ENCODE measurements around the gene RAB11A. TPM values are rescaled to one million over a fixed set of nuclear protein-coding genes. Genes with fewer than 3 reads are reported as not detected.

The RAB11A gene
- total RNA-seq, 2 experiments from 2014 or later = 129 to 142 TPM

DNA sequence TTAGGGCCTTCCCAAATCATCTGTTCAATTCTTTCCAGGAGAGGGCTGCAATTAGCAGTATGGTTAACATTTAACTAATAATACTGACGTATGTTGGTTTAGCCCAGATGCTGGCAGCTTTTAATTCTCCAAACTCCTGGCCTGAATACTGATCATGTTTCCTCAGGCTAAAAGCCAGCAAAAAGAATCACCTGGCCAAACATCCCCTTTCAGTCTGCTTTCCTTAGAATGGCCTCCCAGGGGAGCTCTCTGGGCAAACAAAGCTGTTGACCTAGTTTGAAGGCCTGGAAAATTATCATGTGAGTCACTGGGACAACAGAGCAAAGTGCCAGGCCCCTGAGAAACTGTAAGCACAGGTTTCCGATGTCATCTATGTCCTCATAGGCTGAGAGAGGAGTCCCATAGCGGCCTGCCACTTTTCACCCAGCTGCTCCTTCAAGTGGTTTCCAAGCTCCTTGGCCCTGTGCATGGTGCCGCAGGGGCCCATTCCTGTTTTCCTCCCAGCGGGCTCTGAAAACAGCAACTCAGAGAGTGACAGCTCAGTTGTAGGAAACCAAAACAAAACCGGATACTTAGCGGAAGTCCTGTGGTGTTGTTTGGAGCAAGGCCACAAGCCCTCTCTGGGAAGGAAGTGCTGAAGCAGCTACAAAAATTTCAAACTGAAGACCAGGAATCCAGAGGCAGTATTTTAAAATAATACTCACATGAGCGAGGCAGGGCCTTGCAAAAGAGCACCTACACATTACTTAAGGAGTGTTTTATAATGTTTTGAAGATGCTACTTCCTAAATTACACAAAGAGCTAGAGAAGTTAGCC, 36.5 kb upstream of the RAB11A start:
- no peaks in the 10 kb centered on the region for H3K9me3 Mint-ChIP-seq (ENCODE audit: low read depth)
- peaks cover 50% of the 10 kb centered on the region for H3K4me1 Mint-ChIP-seq
- peak overlapping the region; percentile 66 for H3K4me3 Mint-ChIP-seq
- peak; percentile 67 for DNase-seq
- H3K27me3 Mint-ChIP-seq = no peaks in the 10 kb centered on the region
- peaks cover 1% of the 10 kb centered on the region for H3K36me3 Mint-ChIP-seq (ENCODE audit: low read depth)
- peak; percentile 62 for ATAC-seq
- POLR2A ChIA-PET = interaction anchor here (0.6 to 2.3 kb wide), 8 partner anchors 8 to 528 kb away, joined by 3 to 15 read pairs (median 6); partner anchors contain the start of genes DENND4A, RAB11A and RNU5B-1
- H3K27ac Mint-ChIP-seq = peak overlapping the region; percentile 93
- intact Hi-C loops (cut with DNase I, micrococcal nuclease) = loop anchor here in 1 of 2 experiments (2.0 to 5.0 kb wide), 2 partner anchors 14 to 35 kb away; partner anchors contain the start of gene RAB11A
- CTCF ChIA-PET = interaction anchor here (0.6 to 2.1 kb wide), 18 partner anchors 9 to 1168 kb away, joined by 3 to 15 read pairs (median 4); partner anchors contain the start of genes DENND4A and RAB11A

GRCh38 chr15:65833501-65834205, 35.6 kb upstream of the RAB11A start:
- CTCF ChIA-PET = interaction anchor here (0.6 to 2.7 kb wide), 14 partner anchors 10 to 223 kb away, joined by 3 to 15 read pairs (median 5); partner anchors contain the start of genes DENND4A and INTS14
- Mint-ChIP-seq H3K27ac (peak overlapping the region; percentile 93), H3K4me3 (peak overlapping the region; percentile 66), H3K36me3 (ENCODE audit: low read depth) (no peaks in the 10 kb centered on the region), H3K9me3 (ENCODE audit: low read depth) (no peaks in the 10 kb centered on the region), H3K4me1 (peaks cover 41% of the 10 kb centered on the region), H3K27me3 (no peaks in the 10 kb centered on the region)
- intact Hi-C loops (cut with DNase I, micrococcal nuclease) = loop anchor here in 1 of 2 experiments (2.0 to 5.0 kb wide), 2 partner anchors 15 to 34 kb away; partner anchors contain the start of gene RAB11A
- DNase-seq (peak; percentile 73), ATAC-seq (peak; percentile 68)
- POLR2A ChIA-PET = interaction anchor here (1.0 to 2.3 kb wide), 3 partner anchors 15 to 529 kb away, joined by 3 to 15 read pairs (median 6); partner anchors contain the start of genes DENND4A and RNU5B-1

DNA sequence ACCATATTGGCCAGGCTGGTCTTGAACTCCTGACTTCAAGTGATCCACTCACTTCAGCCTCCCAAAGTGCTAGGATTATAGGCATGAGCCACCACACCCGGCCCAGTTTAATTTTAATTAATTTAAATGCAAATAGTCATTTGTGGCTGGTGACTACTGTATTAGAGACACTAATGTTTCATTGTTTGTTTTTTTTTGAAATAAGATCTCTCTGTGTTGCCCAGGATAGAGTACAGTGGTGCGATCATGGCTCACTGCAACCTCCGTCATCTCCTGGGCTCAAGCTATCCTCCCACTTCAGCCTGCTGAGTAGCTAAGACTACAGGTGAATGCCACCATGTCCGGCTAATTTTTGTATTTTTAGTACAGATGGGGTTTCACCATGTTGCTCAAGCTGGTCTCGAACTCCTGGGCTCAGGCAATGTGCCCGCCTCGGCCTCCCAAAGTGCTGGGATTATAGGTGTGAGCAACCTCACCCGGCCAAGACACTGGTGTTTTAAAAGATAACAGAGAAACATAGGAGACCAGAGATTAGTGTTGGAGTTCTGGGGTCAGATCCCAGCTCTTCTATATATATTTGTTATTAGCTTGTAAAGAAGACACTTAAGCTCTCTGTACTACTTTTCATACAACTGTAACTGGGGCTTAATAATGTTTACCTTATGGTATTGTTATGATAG, 34.5 kb upstream of the RAB11A start:
- intact Hi-C loops (cut with DNase I, micrococcal nuclease) = loop anchor here in 1 of 2 experiments (5.0 kb wide), 1 partner anchor 33 kb away; the partner anchor contains the start of gene RAB11A
- DNase-seq (no peak), ATAC-seq (no peak)
- H3K9me3 Mint-ChIP-seq (ENCODE audit: low read depth) = no peaks in the 10 kb centered on the region
- H3K4me1 Mint-ChIP-seq = peaks cover 32% of the 10 kb centered on the region
- no peak overlapping the region for H3K4me3 Mint-ChIP-seq
- no peaks in the 10 kb centered on the region for H3K27me3 Mint-ChIP-seq
- H3K36me3 Mint-ChIP-seq (ENCODE audit: low read depth) = no peaks in the 10 kb centered on the region
- CTCF ChIA-PET = interaction anchor here (0.5 to 2.7 kb wide), 6 partner anchors 11 to 224 kb away, joined by 3 to 12 read pairs (median 4); partner anchors contain the start of gene INTS14
- no peak overlapping the region for H3K27ac Mint-ChIP-seq
- POLR2A ChIA-PET = no interaction called here

DNA sequence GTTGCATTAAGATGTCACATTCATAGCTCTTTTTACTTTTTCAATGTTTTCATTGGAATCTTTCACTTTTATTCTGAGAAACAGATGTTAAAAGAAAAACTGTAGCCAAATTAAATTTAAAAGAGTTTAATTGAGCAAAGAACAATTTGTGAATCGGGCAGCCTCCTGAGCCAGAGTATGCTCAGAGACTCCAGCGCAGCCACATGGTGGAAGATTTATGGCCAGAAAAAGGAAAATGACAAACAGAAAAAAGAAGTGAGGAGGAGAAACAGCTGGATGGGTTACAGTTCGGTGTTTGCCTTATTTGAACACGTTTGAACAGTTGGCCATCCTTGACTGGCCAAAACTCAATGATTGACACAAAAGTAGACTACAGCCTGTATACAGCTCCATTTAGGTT, 33.8 kb upstream of the RAB11A start:
- Mint-ChIP-seq H3K4me1 (peaks cover 29% of the 10 kb centered on the region), H3K27me3 (no peaks in the 10 kb centered on the region), H3K9me3 (ENCODE audit: low read depth) (no peaks in the 10 kb centered on the region), H3K4me3 (no peak overlapping the region), H3K27ac (no peak overlapping the region), H3K36me3 (ENCODE audit: low read depth) (no peaks in the 10 kb centered on the region)
- DNase-seq (no peak), ATAC-seq (no peak)
- intact Hi-C loops (cut with DNase I, micrococcal nuclease) = no loop called here
- ChIA-PET POLR2A (interaction anchor here (0.7 kb wide), 1 partner anchor 674 kb away, joined by 4 read pairs; no protein-coding TSS in a partner anchor), CTCF (interaction anchor here (0.5 to 2.8 kb wide), 7 partner anchors 10 to 225 kb away, joined by 3 to 12 read pairs (median 5); partner anchors contain the start of gene INTS14)

DNA sequence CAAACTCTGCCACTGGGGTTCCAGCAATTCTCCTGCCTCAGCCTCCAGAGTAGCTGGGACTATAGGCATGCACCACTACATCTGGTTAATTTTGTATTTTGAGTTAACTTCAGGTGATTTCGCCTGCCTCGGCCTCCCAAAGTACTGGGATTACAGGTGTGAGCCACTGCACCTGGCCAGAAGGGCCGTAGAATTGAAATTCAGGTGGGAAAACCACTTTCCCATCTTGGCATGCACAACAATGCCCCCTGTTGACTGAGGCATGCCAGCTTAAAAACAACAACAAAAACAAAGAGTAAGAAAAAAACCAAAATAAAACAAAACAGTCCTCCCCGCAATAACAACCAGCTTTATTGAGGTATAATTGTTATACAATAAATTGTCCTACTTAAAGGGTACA, 32.6 kb upstream of the RAB11A start:
- intact Hi-C loops (cut with DNase I, micrococcal nuclease) = no loop called here
- Mint-ChIP-seq H3K4me3 (no peak overlapping the region), H3K27ac (no peak overlapping the region), H3K9me3 (ENCODE audit: low read depth) (no peaks in the 10 kb centered on the region), H3K4me1 (peaks cover 24% of the 10 kb centered on the region), H3K36me3 (ENCODE audit: low read depth) (no peaks in the 10 kb centered on the region), H3K27me3 (no peaks in the 10 kb centered on the region)
- CTCF ChIA-PET = interaction anchor here (0.5 to 2.8 kb wide), 7 partner anchors 9 to 38 kb away, joined by 3 to 11 read pairs (median 4); no protein-coding TSS in a partner anchor
- DNase-seq (no peak), ATAC-seq (no peak)
- POLR2A ChIA-PET = no interaction called here

DNA sequence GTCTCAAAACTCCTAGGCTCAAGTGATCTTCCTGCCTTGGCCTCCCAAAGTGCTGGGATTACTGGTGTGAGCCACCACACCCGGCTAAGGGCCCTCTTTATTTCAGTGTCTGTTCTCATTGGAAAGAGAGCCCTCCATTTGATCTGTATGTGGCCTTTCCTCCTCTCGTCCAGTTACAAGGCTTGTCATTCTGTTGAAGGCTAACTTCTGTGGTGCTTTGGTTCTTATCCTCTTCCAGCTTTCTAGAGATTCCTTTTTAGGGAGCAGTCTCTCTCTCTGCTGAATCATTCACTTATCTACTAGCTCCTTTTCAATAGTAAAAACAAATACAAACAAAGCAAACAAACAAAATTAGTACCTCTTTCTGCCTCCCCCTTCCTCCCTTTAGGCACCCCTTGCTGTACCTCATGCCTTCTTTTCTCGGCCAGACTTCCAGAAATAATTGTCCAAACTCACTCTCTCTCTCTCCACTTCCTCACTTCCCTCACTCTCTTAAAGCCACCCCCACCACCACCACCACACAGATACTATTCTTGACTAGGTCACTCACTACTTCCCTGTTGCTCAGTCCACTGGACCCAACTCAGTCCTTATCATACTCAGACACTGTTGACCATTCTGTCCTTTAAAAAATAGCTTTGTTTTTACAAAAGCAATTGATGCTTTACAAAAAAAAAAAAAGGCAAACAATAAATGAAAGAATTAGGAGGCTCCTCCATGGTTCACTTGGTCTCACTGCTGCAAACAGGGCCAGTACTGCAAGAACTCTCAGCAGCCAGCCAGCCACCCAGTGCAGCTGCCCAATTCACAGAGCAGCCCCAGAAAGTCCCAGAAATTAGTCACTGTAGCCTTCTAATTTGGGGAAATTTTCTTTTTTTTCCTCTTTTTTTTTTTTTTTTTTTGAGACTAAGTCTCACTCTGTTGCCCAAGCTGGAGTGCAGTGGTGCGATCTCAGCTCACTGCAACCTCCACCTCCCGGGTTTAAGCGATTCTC, 31.7 kb upstream of the RAB11A start:
- POLR2A ChIA-PET = interaction anchor here (0.6 to 0.8 kb wide), 3 partner anchors 31 to 204 kb away, joined by 3 read pairs; partner anchors contain the start of gene RAB11A
- Mint-ChIP-seq H3K4me3 (no peak overlapping the region), H3K36me3 (ENCODE audit: low read depth) (no peaks in the 10 kb centered on the region), H3K4me1 (peaks cover 16% of the 10 kb centered on the region), H3K27ac (no peak overlapping the region), H3K27me3 (no peaks in the 10 kb centered on the region), H3K9me3 (ENCODE audit: low read depth) (no peaks in the 10 kb centered on the region)
- DNase-seq (no peak), ATAC-seq (no peak)
- CTCF ChIA-PET = interaction anchor here (0.6 to 2.8 kb wide), 9 partner anchors 8 to 580 kb away, joined by 3 to 11 read pairs (median 4); no protein-coding TSS in a partner anchor
- intact Hi-C loops (cut with DNase I, micrococcal nuclease) = no loop called here

- ChIA-PET POLR2A (interaction anchor here (0.6 kb wide), 1 partner anchor 109 kb away, joined by 3 read pairs; no protein-coding TSS in a partner anchor), CTCF (interaction anchor here (0.6 to 1.7 kb wide), 3 partner anchors 11 to 201 kb away, joined by 3 to 4 read pairs (median 4); no protein-coding TSS in a partner anchor)
- H3K4me3 Mint-ChIP-seq = no peak overlapping the region
- no peaks in the 10 kb centered on the region for H3K4me1 Mint-ChIP-seq
- no peak for ATAC-seq
- H3K27ac Mint-ChIP-seq = no peak overlapping the region
- H3K9me3 Mint-ChIP-seq (ENCODE audit: low read depth) = no peaks in the 10 kb centered on the region
- DNase-seq = no peak
- intact Hi-C loops (cut with DNase I, micrococcal nuclease) = no loop called here
- no peaks in the 10 kb centered on the region for H3K36me3 Mint-ChIP-seq (ENCODE audit: low read depth)
- no peaks in the 10 kb centered on the region for H3K27me3 Mint-ChIP-seq
Observed at GRCh38 chr15:65839354-65839901, 29.9 kb upstream of the RAB11A start.

DNA sequence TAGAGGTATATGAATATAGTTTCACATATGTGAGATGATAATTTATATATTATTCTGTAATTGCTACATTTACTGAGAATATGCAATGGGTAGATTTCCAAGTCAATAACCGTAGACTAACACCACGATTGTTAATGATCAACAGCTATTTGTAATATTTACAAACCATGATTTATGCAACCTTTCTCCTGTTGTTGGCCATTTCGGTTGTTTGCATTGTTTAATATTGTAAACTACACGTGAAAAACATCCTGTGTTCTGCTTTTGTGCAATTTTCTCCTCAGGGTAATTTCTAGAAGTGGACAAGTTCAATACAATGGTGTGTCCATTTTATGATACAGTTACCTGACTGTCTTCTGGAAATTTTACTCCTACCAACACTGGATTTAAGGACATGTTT, 29.3 kb upstream of the RAB11A start:
- no peak overlapping the region for H3K27ac Mint-ChIP-seq
- no peak overlapping the region for H3K4me3 Mint-ChIP-seq
- H3K4me1 Mint-ChIP-seq = no peaks in the 10 kb centered on the region
- no peak for ATAC-seq
- H3K9me3 Mint-ChIP-seq (ENCODE audit: low read depth) = no peaks in the 10 kb centered on the region
- H3K27me3 Mint-ChIP-seq = no peaks in the 10 kb centered on the region
- H3K36me3 Mint-ChIP-seq (ENCODE audit: low read depth) = no peaks in the 10 kb centered on the region
- CTCF ChIA-PET = interaction anchor here (0.6 kb wide), 1 partner anchor 202 kb away, joined by 3 read pairs; no protein-coding TSS in a partner anchor
- intact Hi-C loops (cut with DNase I, micrococcal nuclease) = no loop called here
- POLR2A ChIA-PET = interaction anchor here (0.7 kb wide), 1 partner anchor 75 kb away, joined by 3 read pairs; no protein-coding TSS in a partner anchor
- DNase-seq = no peak

DNA sequence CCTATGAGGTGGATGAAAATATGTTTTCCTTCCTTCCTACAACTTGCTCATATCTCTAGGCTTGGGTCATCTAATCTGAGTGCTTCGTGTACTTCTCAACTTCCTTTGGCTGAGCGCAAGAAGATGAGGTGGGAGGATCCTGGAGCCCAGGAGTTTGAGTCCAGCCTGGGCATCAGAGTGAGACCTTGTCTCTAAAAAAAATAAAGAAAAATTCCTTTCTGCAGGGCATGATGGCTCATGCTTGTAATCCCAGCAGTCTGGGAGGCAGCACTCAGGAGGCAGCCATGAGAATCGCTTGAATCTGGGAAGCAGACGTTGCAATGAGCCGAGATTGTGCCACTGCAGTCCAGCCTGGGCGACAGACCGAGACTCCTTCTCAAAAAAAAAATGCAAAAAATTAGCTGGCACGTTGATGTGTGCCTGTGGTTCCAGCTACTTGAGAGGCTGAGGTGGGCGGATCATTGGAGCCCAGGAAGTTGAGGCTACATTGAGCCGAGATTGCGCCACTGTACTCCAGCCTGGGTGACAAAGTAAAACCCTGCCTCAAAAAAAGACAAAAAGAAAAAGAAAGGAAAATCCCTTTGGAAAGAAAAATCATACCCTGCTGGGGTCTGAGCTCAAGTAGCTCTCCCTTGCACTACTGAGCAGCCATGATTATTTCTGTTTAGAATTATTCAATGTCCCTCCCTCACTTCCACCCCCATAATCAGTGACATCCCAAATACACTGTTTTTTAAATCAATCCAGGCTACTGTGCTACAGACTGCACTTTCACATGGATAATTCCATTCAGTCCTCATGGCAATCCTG, 28.0 kb upstream of the RAB11A start:
- H3K27ac Mint-ChIP-seq = no peak overlapping the region
- no peaks in the 10 kb centered on the region for H3K36me3 Mint-ChIP-seq (ENCODE audit: low read depth)
- no peak for DNase-seq
- no peaks in the 10 kb centered on the region for H3K27me3 Mint-ChIP-seq
- no peaks in the 10 kb centered on the region for H3K9me3 Mint-ChIP-seq (ENCODE audit: low read depth)
- ATAC-seq = no peak
- ChIA-PET CTCF (interaction anchor here (1.2 kb wide), 1 partner anchor 204 kb away, joined by 5 read pairs; no protein-coding TSS in a partner anchor), POLR2A (no interaction called here)
- intact Hi-C loops (cut with DNase I, micrococcal nuclease) = no loop called here
- no peaks in the 10 kb centered on the region for H3K4me1 Mint-ChIP-seq
- H3K4me3 Mint-ChIP-seq = no peak overlapping the region
